ENCODE measurements around the gene PLCD3. TPM values are rescaled to one million over a fixed set of nuclear protein-coding genes. Genes with fewer than 3 reads are reported as not detected.
A peak's percentile ranks its signal among the peaks of the same experiment; 100 is the strongest.

PLCD3 gene
- total and polyA plus RNA-seq, 2 of the 8 experiments (the other 6 are each of a cell fraction or from before 2014, with no cell fraction given): 26.5 to 48.1 TPM

- no peak overlapping the region for H3K14ac ChIP-seq (ENCODE audit: insufficient read length)
- H3K4me3 ChIP-seq (ENCODE audit: extremely low read depth in 1 of 4, insufficient read depth in 2 of 4, low read depth in 3 of 4, low read length in 4 of 4): peak overlapping the region; percentile 26 to 65 (median 58)
- peak overlapping the region in 2 of 4 experiments; percentile 7 to 9; a peak in 1 of 7 replicates for H3K9ac ChIP-seq (replicated peaks in 1 of 4; ENCODE audit: extremely low read depth in 1 of 4, low read depth in 3 of 4, low read length in 3 of 4)
- 86% methylated on average over 21 of the region's 21 CpGs; no CpG with 5 or more reads in 1 of the 2 experiments for WGBS, 2 experiments (ENCODE audit: extremely low coverage in 1 of 2, insufficient coverage in 1 of 2, insufficient read length in 1 of 2, insufficient replicate concordance in 2 of 2, low coverage in 1 of 2, low lambda C conversion rate in 2 of 2, missing lambda C conversion rate in 1 of 2)
- no peak for DNase-seq (ENCODE audit: low read depth in 1 of 2, low spot score in 2 of 2)
- H3K18ac ChIP-seq (ENCODE audit: extremely low read depth, low read length): peak overlapping the region; percentile 73; the same call in 1 of the 2 replicates
- H3K23ac ChIP-seq (ENCODE audit: insufficient read length): no peak overlapping the region
- no peak overlapping the region for H3K27ac ChIP-seq (ENCODE audit: low read depth, low read length)
- H3K4me2 ChIP-seq (ENCODE audit: insufficient read depth in 1 of 2, low read depth in 2 of 2, low read length in 2 of 2): peak overlapping the region; percentile 58 to 81
- H3K23me2 ChIP-seq (ENCODE audit: low read depth, low read length): peaks cover 6% of the 10 kb centered on the region
- H3K4me1 ChIP-seq (replicated peaks in 1 of 4; ENCODE audit: control insufficient read depth in 3 of 4, insufficient read depth in 4 of 4, low read length in 3 of 4): peaks cover 0 to 5% (median 2%) of the 10 kb centered on the region in 4 experiments; a peak in 3 of 7 replicates
- H3K79me2 ChIP-seq (ENCODE audit: control insufficient read depth in 1 of 2, insufficient read depth in 2 of 2, low read length in 2 of 2): no peaks in the 10 kb centered on the region
- ChIA-PET CTCF (ENCODE audit: partially characterized antibody) (interaction anchor here (0.6 to 11.7 kb wide), 59 partner anchors 9 to 299 kb away, joined by 3 to 156 read pairs (median 5); partner anchors contain the start of genes FMNL1, HEXIM1 and HEXIM2), POLR2A (ENCODE audit: partially characterized antibody) (interaction anchor here (1.1 to 15.8 kb wide), 7 partner anchors 8 to 216 kb away, joined by 3 to 185 read pairs (median 8); partner anchors contain the start of genes HEXIM1 and HEXIM2)
- H3K79me1 ChIP-seq (ENCODE audit: low read depth, low read length): no peaks in the 10 kb centered on the region
- H4K5ac ChIP-seq (ENCODE audit: insufficient read length, low read depth, low read length): no peak overlapping the region
- H4K20me1 ChIP-seq (replicated peaks in 1 of 2; ENCODE audit: control insufficient read depth in 1 of 2, insufficient read depth in 2 of 2, low read length in 2 of 2): peaks cover 3 to 6% of the 10 kb centered on the region in 2 experiments
- no peak overlapping the region for H2BK15ac ChIP-seq (ENCODE audit: low read length)
- H3K36me3 ChIP-seq (ENCODE audit: control insufficient read depth in 2 of 4, insufficient read depth in 4 of 4, low read length in 3 of 4): no peaks in the 10 kb centered on the region
- H2AK5ac ChIP-seq (ENCODE audit: low read depth, low read length): no peak overlapping the region
- no peaks in the 10 kb centered on the region for H3K27me3 ChIP-seq (replicated peaks in 1 of 4; ENCODE audit: control insufficient read depth in 3 of 4, extremely low read depth in 1 of 4, insufficient read depth in 3 of 4, low read length in 3 of 4)
- no peak overlapping the region for H4K91ac ChIP-seq (replicated peaks; ENCODE audit: insufficient read length, low read length)
- no peak for FAIRE-seq
- 0 out of 2 replicates have a peak overlapping the region, but pooled peaks have one; percentile 36 for H2BK5ac ChIP-seq (ENCODE audit: low read depth, low read length)
- H2AFZ ChIP-seq (ENCODE audit: low read length): 0 out of 2 replicates have a peak overlapping the region, but pooled peaks have one; percentile 3
- peak overlapping the region; percentile 94; the same call in 1 of the 2 replicates for H4K8ac ChIP-seq (ENCODE audit: extremely low read depth, insufficient read depth, low read length)
- no peak overlapping the region for H3K4ac ChIP-seq (replicated peaks; ENCODE audit: insufficient read length, low read depth, low read length)
- H3K9me3 ChIP-seq (ENCODE audit: insufficient read depth in 2 of 2, low read depth in 1 of 2, low read length in 1 of 2): no peaks in the 10 kb centered on the region
- H3K56ac ChIP-seq (replicated peaks; ENCODE audit: insufficient read length, low read depth, low read length): no peak overlapping the region
- 0 out of 2 replicates have a peak overlapping the region, but pooled peaks have one; percentile 39 for H2BK12ac ChIP-seq (ENCODE audit: low read depth, low read length)
- H2BK120ac ChIP-seq (replicated peaks; ENCODE audit: low read depth, low read length): no peak overlapping the region
- TF ChIP-seq KDM4A (IDR thresholded peaks at IDR 0.05; ENCODE audit: low read depth, low read length, severe bottlenecking): peak; percentile 44
- no peak for TF ChIP-seq ASH2L (IDR thresholded peaks at IDR 0.05; ENCODE audit: low read length)
- no peak for TF ChIP-seq EGR1 (IDR thresholded peaks at IDR 0.05; ENCODE audit: borderline replicate concordance, low read depth, low read length)
- no peak overlapping the region for H2BK20ac ChIP-seq (ENCODE audit: low read length)
These were observed 3.9 kb upstream of the PLCD3 start for GRCh38 chr17:45135978-45136791.
